Stimulated activated CD4-positive, alpha-beta T cell treated with anti-CD3 and anti-CD28 coated beads, Interleukin-4, amount 100 ng/mL, for 1 hour (primary cell): ENCODE results near the gene MAFF.
"Not testable (repeated sequence)": the region's sequence is repeated elsewhere in the genome, so short reads cannot be mapped to it uniquely, and the experiment has no call there.

Experiments used
- DNase-seq: peaks from one replicate; pipeline ENCODE4 v3.0.0-alpha.2; 2020

Gene MAFF

GRCh38 chr22:38177926-38178604, 23.7 kb upstream of the MAFF start:
- DNase-seq = no peak

- DNase-seq = not testable (repeated sequence)
Observed at GRCh38 chr22:38178605-38178937, 23.2 kb upstream of the MAFF start.

GRCh38 chr22:38180841-38181452, 20.8 kb upstream of the MAFF start:
- DNase-seq = peak; percentile 15

GRCh38 chr22:38181453-38182200, 20.2 kb upstream of the MAFF start, which contains the start of gene PLA2G6:
TSS of gene PLA2G6 (minus strand) at chr22:38181830. CDS start at chr22:38169426, 12,404 bp downstream.
- peak; percentile 96 for DNase-seq

- no peak for DNase-seq
Observed at GRCh38 chr22:38184788-38185187, 17.0 kb upstream of the MAFF start.

- DNase-seq = no peak
Observed at GRCh38 chr22:38186429-38186828, 15.4 kb upstream of the MAFF start.

- DNase-seq = no peak
Observed at GRCh38 chr22:38187413-38188212, 14.2 kb upstream of the MAFF start.

GRCh38 chr22:38189104-38189503, 12.7 kb upstream of the MAFF start:
- no peak for DNase-seq

GRCh38 chr22:38190581-38190980, 11.2 kb upstream of the MAFF start:
- no peak for DNase-seq

- DNase-seq = no peak
Observed at GRCh38 chr22:38191055-38191454, 10.7 kb upstream of the MAFF start.

- DNase-seq = no peak
Observed at GRCh38 chr22:38191731-38192474, 9.9 kb upstream of the MAFF start.

- no peak for DNase-seq
Observed at GRCh38 chr22:38192475-38192863, 9.3 kb upstream of the MAFF start.

GRCh38 chr22:38193580-38193979, 8.2 kb upstream of the MAFF start:
- no peak for DNase-seq

- no peak for DNase-seq
Observed at GRCh38 chr22:38196791-38197419, 4.9 kb upstream of the MAFF start.

- DNase-seq = no peak
Observed at GRCh38 chr22:38199826-38200559, 1.8 kb upstream of the MAFF start.

- DNase-seq = no peak
Observed at GRCh38 chr22:38201371-38201710, 453 bp upstream of the MAFF start.

GRCh38 chr22:38202437-38203089, 769 bp downstream of the MAFF start:
- peak; percentile 57 for DNase-seq

GRCh38 chr22:38203090-38203810, 1.5 kb downstream of the MAFF start:
- peak; percentile 21 for DNase-seq

GRCh38 chr22:38203855-38204514, 2.2 kb downstream of the MAFF start:
- DNase-seq = no peak

- no peak for DNase-seq
Observed at GRCh38 chr22:38204784-38205183, 3.0 kb downstream of the MAFF start.
